Measurements from ENCODE around the gene GGT7. TPM values are rescaled to one million over a fixed set of nuclear protein-coding genes. Genes with fewer than 3 reads are reported as not detected.

The GGT7 gene
- total and polyA plus RNA-seq, 4 donors, result 7.5 to 41.3 (median 24.7) TPM

GRCh38 chr20:34863421-34863965 lies 9.2 kb downstream of the GGT7 start:
- intact Hi-C loops (cut with DNase I), result no loop called here
- ATAC-seq (ENCODE audit: low FRiP score) (no peak), DNase-seq (no peak)
- Histone ChIP-seq H3K27me3 (ENCODE audit: control insufficient read depth in 1 of 2, insufficient read depth in 2 of 2, low read length in 1 of 2) (no peaks in the 10 kb centered on the region), H3K4me3 (ENCODE audit: low read length in 2 of 2) (no peak overlapping the region), H3K9me3 (ENCODE audit: control insufficient read depth, low read length) (no peaks in the 10 kb centered on the region), H3K4me1 (ENCODE audit: control insufficient read depth in 1 of 2, insufficient read depth in 2 of 2, low read length in 2 of 2) (no peaks in the 10 kb centered on the region), H3K27ac (ENCODE audit: low read depth in 1 of 2, low read length in 2 of 2) (no peak overlapping the region), H3K36me3 (ENCODE audit: control insufficient read depth in 1 of 2, insufficient read depth in 2 of 2, low read length in 1 of 2) (no peaks in the 10 kb centered on the region)
- 67 to 75% methylated on average over 28 to 32 of the region's 32 CpGs for WGBS, 2 donors

GRCh38 chr20:34862724-34863123 lies 9.9 kb downstream of the GGT7 start:
- DNase-seq (no peak), ATAC-seq (ENCODE audit: low FRiP score) (no peak)
- H3K27ac ChIP-seq (ENCODE audit: low read depth in 1 of 2, low read length in 2 of 2), result no peak overlapping the region
- H3K9me3 ChIP-seq (ENCODE audit: control insufficient read depth, low read length), result no peaks in the 10 kb centered on the region
- WGBS, 2 donors, result 91 to 92% methylated on average over 12 of the region's 12 CpGs
- H3K4me3 ChIP-seq (ENCODE audit: low read length in 2 of 2), result no peak overlapping the region
- no peaks in the 10 kb centered on the region for H3K27me3 ChIP-seq (ENCODE audit: control insufficient read depth in 1 of 2, insufficient read depth in 2 of 2, low read length in 1 of 2)
- intact Hi-C loops (cut with DNase I), result no loop called here
- H3K36me3 ChIP-seq (ENCODE audit: control insufficient read depth in 1 of 2, insufficient read depth in 2 of 2, low read length in 1 of 2), result no peaks in the 10 kb centered on the region
- no peaks in the 10 kb centered on the region for H3K4me1 ChIP-seq (ENCODE audit: control insufficient read depth in 1 of 2, insufficient read depth in 2 of 2, low read length in 2 of 2)

- Histone ChIP-seq H3K27me3 (ENCODE audit: control insufficient read depth in 1 of 2, insufficient read depth in 2 of 2, low read length in 1 of 2) (no peaks in the 10 kb centered on the region), H3K27ac (ENCODE audit: low read depth in 1 of 2, low read length in 2 of 2) (no peak overlapping the region), H3K4me3 (ENCODE audit: low read length in 2 of 2) (no peak overlapping the region), H3K4me1 (ENCODE audit: control insufficient read depth in 1 of 2, insufficient read depth in 2 of 2, low read length in 2 of 2) (no peaks in the 10 kb centered on the region), H3K9me3 (ENCODE audit: control insufficient read depth, low read length) (no peaks in the 10 kb centered on the region), H3K36me3 (ENCODE audit: control insufficient read depth in 1 of 2, insufficient read depth in 2 of 2, low read length in 1 of 2) (peaks cover 0 to 3% of the 10 kb centered on the region in 2 donors)
- intact Hi-C loops (cut with DNase I), result no loop called here
- DNase-seq (no peak), ATAC-seq (ENCODE audit: low FRiP score) (no peak)
- 87 to 90% methylated on average over 7 of the region's 7 CpGs for WGBS, 2 donors
Observed at GRCh38 chr20:34861386-34862084, 11.1 kb downstream of the GGT7 start.

- WGBS, 2 donors, result 89 to 91% methylated on average over 9 of the region's 9 CpGs
- Histone ChIP-seq H3K9me3 (ENCODE audit: control insufficient read depth, low read length) (no peaks in the 10 kb centered on the region), H3K4me1 (ENCODE audit: control insufficient read depth in 1 of 2, insufficient read depth in 2 of 2, low read length in 2 of 2) (no peaks in the 10 kb centered on the region), H3K27me3 (ENCODE audit: control insufficient read depth in 1 of 2, insufficient read depth in 2 of 2, low read length in 1 of 2) (no peaks in the 10 kb centered on the region), H3K4me3 (ENCODE audit: low read length in 2 of 2) (no peak overlapping the region), H3K27ac (ENCODE audit: low read depth in 1 of 2, low read length in 2 of 2) (no peak overlapping the region), H3K36me3 (ENCODE audit: control insufficient read depth in 1 of 2, insufficient read depth in 2 of 2, low read length in 1 of 2) (peaks cover 0 to 4% of the 10 kb centered on the region in 2 donors)
- ATAC-seq (ENCODE audit: low FRiP score) (no peak), DNase-seq (no peak)
- intact Hi-C loops (cut with DNase I), result no loop called here
Observed at GRCh38 chr20:34859826-34860545, 12.7 kb downstream of the GGT7 start.

- no peaks in the 10 kb centered on the region for H3K4me1 ChIP-seq (ENCODE audit: control insufficient read depth in 1 of 2, insufficient read depth in 2 of 2, low read length in 2 of 2)
- no peak for DNase-seq
- no peak for ATAC-seq (ENCODE audit: low FRiP score)
- intact Hi-C loops (cut with DNase I), result no loop called here
- H3K27me3 ChIP-seq (ENCODE audit: control insufficient read depth in 1 of 2, insufficient read depth in 2 of 2, low read length in 1 of 2), result no peaks in the 10 kb centered on the region
- H3K36me3 ChIP-seq (ENCODE audit: control insufficient read depth in 1 of 2, insufficient read depth in 2 of 2, low read length in 1 of 2), result peaks cover 0 to 4% of the 10 kb centered on the region in 2 donors
- H3K4me3 ChIP-seq (ENCODE audit: low read length in 2 of 2), result no peak overlapping the region
- 96% methylated on average over 26 of the region's 26 CpGs for WGBS, 2 donors
- no peaks in the 10 kb centered on the region for H3K9me3 ChIP-seq (ENCODE audit: control insufficient read depth, low read length)
- H3K27ac ChIP-seq (ENCODE audit: low read depth in 1 of 2, low read length in 2 of 2), result no peak overlapping the region
Observed at GRCh38 chr20:34859367-34859766, 13.3 kb downstream of the GGT7 start.

GRCh38 chr20:34852298-34852697 lies 20.4 kb downstream of the GGT7 start:
- H3K27ac ChIP-seq (ENCODE audit: low read depth in 1 of 2, low read length in 2 of 2), result no peak overlapping the region
- no peaks in the 10 kb centered on the region for H3K27me3 ChIP-seq (ENCODE audit: control insufficient read depth in 1 of 2, insufficient read depth in 2 of 2, low read length in 1 of 2)
- H3K4me3 ChIP-seq (ENCODE audit: low read length in 2 of 2), result no peak overlapping the region
- H3K36me3 ChIP-seq (ENCODE audit: control insufficient read depth in 1 of 2, insufficient read depth in 2 of 2, low read length in 1 of 2), result peaks cover under 1 to 7% of the 10 kb centered on the region in 2 donors
- H3K4me1 ChIP-seq (ENCODE audit: control insufficient read depth in 1 of 2, insufficient read depth in 2 of 2, low read length in 2 of 2), result no peaks in the 10 kb centered on the region
- DNase-seq, result peak in 1 of 2 donors; percentile 40
- no peak for ATAC-seq (ENCODE audit: low FRiP score)
- H3K9me3 ChIP-seq (ENCODE audit: control insufficient read depth, low read length), result no peaks in the 10 kb centered on the region
- WGBS, 2 donors, result 86 to 91% methylated on average over 4 of the region's 4 CpGs
- intact Hi-C loops (cut with DNase I), result no loop called here

GRCh38 chr20:34850969-34851368 lies 21.7 kb downstream of the GGT7 start:
- ATAC-seq (ENCODE audit: low FRiP score), result no peak
- H3K4me1 ChIP-seq (ENCODE audit: control insufficient read depth in 1 of 2, insufficient read depth in 2 of 2, low read length in 2 of 2), result no peaks in the 10 kb centered on the region
- peaks cover 3% of the 10 kb centered on the region in 2 donors for H3K36me3 ChIP-seq (ENCODE audit: control insufficient read depth in 1 of 2, insufficient read depth in 2 of 2, low read length in 1 of 2)
- H3K27ac ChIP-seq (ENCODE audit: low read depth in 1 of 2, low read length in 2 of 2), result no peak overlapping the region
- no peaks in the 10 kb centered on the region for H3K27me3 ChIP-seq (ENCODE audit: control insufficient read depth in 1 of 2, insufficient read depth in 2 of 2, low read length in 1 of 2)
- intact Hi-C loops (cut with DNase I), result no loop called here
- no peaks in the 10 kb centered on the region for H3K9me3 ChIP-seq (ENCODE audit: control insufficient read depth, low read length)
- no peak overlapping the region for H3K4me3 ChIP-seq (ENCODE audit: low read length in 2 of 2)
- peak in 1 of 2 donors; percentile 45 for DNase-seq
- 95 to 97% methylated on average over 14 of the region's 14 CpGs for WGBS, 2 donors

- H3K4me1 ChIP-seq (ENCODE audit: control insufficient read depth in 1 of 2, insufficient read depth in 2 of 2, low read length in 2 of 2), result no peaks in the 10 kb centered on the region
- H3K9me3 ChIP-seq (ENCODE audit: control insufficient read depth, low read length), result no peaks in the 10 kb centered on the region
- no peak overlapping the region for H3K27ac ChIP-seq (ENCODE audit: low read depth in 1 of 2, low read length in 2 of 2)
- WGBS, 2 donors, result 89 to 93% methylated on average over 9 of the region's 9 CpGs
- intact Hi-C loops (cut with DNase I), result no loop called here
- peaks cover 3% of the 10 kb centered on the region in 2 donors for H3K36me3 ChIP-seq (ENCODE audit: control insufficient read depth in 1 of 2, insufficient read depth in 2 of 2, low read length in 1 of 2)
- DNase-seq (peak in 1 of 2 donors; percentile 56), ATAC-seq (ENCODE audit: low FRiP score) (no peak)
- H3K27me3 ChIP-seq (ENCODE audit: control insufficient read depth in 1 of 2, insufficient read depth in 2 of 2, low read length in 1 of 2), result no peaks in the 10 kb centered on the region
- H3K4me3 ChIP-seq (ENCODE audit: low read length in 2 of 2), result no peak overlapping the region
Observed at GRCh38 chr20:34849778-34850177, 22.9 kb downstream of the GGT7 start.

All from aorta (tissue), 5 donors.